GM10266 (cell line): ENCODE results near the gene LEP.

ENCODE experiments used
- DNase-seq: peaks from one replicate; pipeline ENCODE4 v3.0.0; 2012; ENCODE audit errors: extremely low spot score
- CTCF ChIP-seq: IDR thresholded peaks from 2 replicates; pipeline ENCODE4 v1.5.1; 2012; ENCODE audit warnings: mild to moderate bottlenecking, low read depth; ENCODE audit not compliant: control insufficient read depth, insufficient read depth; ENCODE audit errors: missing control alignments

Gene LEP

GRCh38 chr7:128201067-128201689 is 39.9 kb upstream of the LEP start:
- no peak for TF ChIP-seq CTCF
- DNase-seq, result no peak

- no peak for TF ChIP-seq CTCF
These were observed 39.4 kb upstream of the LEP start for GRCh38 chr7:128201690-128202085.

DNA sequence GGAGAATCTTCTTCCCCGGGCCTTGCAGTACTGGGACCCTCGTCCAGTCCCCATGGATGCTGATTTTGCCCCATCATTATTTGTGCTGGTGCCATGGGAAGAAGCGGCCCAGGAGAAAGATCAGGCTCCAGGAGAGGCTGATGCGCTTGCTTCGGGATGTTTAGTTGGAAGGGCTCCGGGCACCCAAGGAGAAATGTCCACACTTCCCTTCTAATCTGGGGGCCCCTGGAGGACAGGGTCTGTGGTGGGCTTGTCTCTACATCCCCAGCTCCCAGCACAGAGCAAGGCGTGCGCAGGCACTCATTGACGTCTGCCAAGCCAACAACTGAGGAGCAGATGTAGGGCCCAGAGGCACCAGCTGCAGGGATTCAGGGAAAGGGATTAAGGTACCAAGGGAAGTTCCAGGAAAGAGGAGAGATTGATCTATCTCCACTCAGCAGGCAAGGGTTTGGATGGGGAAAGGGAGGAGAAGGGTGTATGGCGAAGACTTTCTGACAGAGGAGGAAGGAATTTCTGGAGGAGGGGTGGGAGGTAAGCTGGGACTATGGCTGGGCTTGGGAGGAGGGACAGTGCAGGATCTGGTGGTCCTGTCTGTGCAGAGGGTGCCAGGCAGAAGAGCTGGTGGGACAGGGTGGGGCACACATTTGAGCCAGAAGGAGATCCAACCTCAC is 38.7 kb upstream of the LEP start:
- DNase-seq, result no peak
- TF ChIP-seq CTCF, result no peak

More at GRCh38 chr7:128201690-128202085, 39.4 kb upstream of the LEP start:
- DNase-seq, result no peak

- DNase-seq, result no peak
- TF ChIP-seq CTCF, result no peak
These were observed 38.0 kb upstream of the LEP start for GRCh38 chr7:128203047-128203491.

GRCh38 chr7:128203710-128204214 is 37.3 kb upstream of the LEP start:
- TF ChIP-seq CTCF, result no peak
- no peak for DNase-seq

DNA sequence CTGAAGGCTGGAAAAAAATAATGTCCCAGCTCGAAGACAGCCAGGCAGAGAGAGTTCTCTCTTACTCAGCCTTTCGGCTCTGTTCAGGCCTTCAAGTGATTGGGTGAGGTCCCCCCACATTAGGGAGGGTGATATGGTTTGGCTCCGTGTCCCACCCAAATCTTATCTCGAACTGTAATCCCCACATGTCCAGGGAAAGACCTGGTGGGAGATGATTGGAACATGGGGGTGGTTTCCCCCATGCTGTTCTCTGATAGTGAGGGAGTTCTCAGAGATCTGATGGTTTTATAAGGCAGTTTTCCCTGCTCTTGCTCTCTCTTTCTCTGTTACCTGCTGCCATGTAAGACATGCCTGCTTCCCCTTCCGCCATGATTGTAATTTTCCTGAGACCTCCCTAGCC is 36.6 kb upstream of the LEP start:
- no peak for TF ChIP-seq CTCF
- no peak for DNase-seq

- DNase-seq, result no peak
These were observed 36.0 kb upstream of the LEP start for GRCh38 chr7:128205068-128205467.

More at GRCh38 chr7:128205068-128205467, 36.0 kb upstream of the LEP start:
- TF ChIP-seq CTCF, result no peak
